H1 (cell line): ENCODE data around the gene CACNA1E.

Experiments used
- ATF3 ChIP-seq: IDR thresholded peaks from 2 replicates; pipeline ENCODE4 v1.6.1; 2011; ENCODE audit warnings: low read depth, mild to moderate bottlenecking, low read length; ENCODE audit not compliant: insufficient read depth
- CTCF ChIP-seq, 3 experiments: IDR thresholded peaks; 1 replicate in 2 of 3; 2 replicates in 1 of 3; pipeline versions ENCODE4 v1.5.1 to v1.6.1; 2011; ENCODE audit warnings: low read length in 3 of 3, mild to moderate bottlenecking in 3 of 3, inconsistent platforms in 2 of 3, low read depth in 1 of 3, moderate library complexity in 1 of 3; ENCODE audit not compliant: insufficient read depth in 1 of 3; ENCODE audit errors: control extremely low read depth in 1 of 3
- EGR1 ChIP-seq: IDR thresholded peaks from 2 replicates; pipeline ENCODE4 v1.6.1; 2011; ENCODE audit warnings: low read depth, low read length, borderline replicate concordance
- EP300 ChIP-seq, 2 experiments: IDR thresholded peaks; 1 replicate in 1 of 2; 2 replicates in 1 of 2; pipeline ENCODE4 v1.6.1; 2011 to 2012; ENCODE audit warnings: low read depth in 2 of 2, low read length in 2 of 2, mild to moderate bottlenecking in 2 of 2, borderline replicate concordance in 1 of 2, inconsistent platforms in 1 of 2, moderate library complexity in 1 of 2
- EZH2 ChIP-seq: fragments of 200-600 bp; sonication (generic); IDR thresholded peaks from 2 replicates; pipeline ENCODE4 v1.7.1; 2012; ENCODE audit warnings: low read depth, mild to moderate bottlenecking, moderate library complexity, low read length, inconsistent platforms; ENCODE audit not compliant: severe bottlenecking
- GABPA ChIP-seq: IDR thresholded peaks from 2 replicates; pipeline ENCODE4 v1.6.1; 2011; ENCODE audit warnings: mild to moderate bottlenecking, low read length, moderate library complexity, borderline replicate concordance; ENCODE audit not compliant: insufficient read depth
- KDM1A ChIP-seq: fragments of 200-600, 300-600 bp; sonication (generic); IDR thresholded peaks from 2 replicates; pipeline ENCODE4 v1.7.1; 2016; ENCODE audit warnings: mild to moderate bottlenecking, low read length, borderline replicate concordance
- POLR2A ChIP-seq, 2 experiments: IDR thresholded peaks; 1 replicate in 1 of 2; 2 replicates in 1 of 2; pipeline ENCODE4 v1.6.1; 2011; ENCODE audit warnings: low read depth in 2 of 2, low read length in 2 of 2, mild to moderate bottlenecking in 2 of 2; ENCODE audit errors: control extremely low read depth in 1 of 2
- POU5F1 ChIP-seq: IDR thresholded peaks from 2 replicates; pipeline ENCODE4 v1.6.1; 2011; ENCODE audit warnings: low read depth, mild to moderate bottlenecking, low read length, moderate library complexity
- RAD21 ChIP-seq, 2 experiments: IDR thresholded peaks in 1 of 2; conservative IDR thresholded peaks in 1 of 2; 2 replicates each; pipeline ENCODE4 v1.6.1; 2011; ENCODE audit warnings: low read depth in 2 of 2, low read length in 2 of 2, improper control_type of control experiment in 1 of 2, inconsistent platforms in 1 of 2, mild to moderate bottlenecking in 1 of 2, moderate library complexity in 1 of 2
- RFX5 ChIP-seq: IDR thresholded peaks from 2 replicates; pipeline ENCODE4 v1.6.1; 2011; ENCODE audit warnings: low read depth, low read length, improper control_type of control experiment, borderline replicate concordance
- SIRT6 ChIP-seq: IDR thresholded peaks from one replicate; pipeline ENCODE4 v1.7.1; 2012; ENCODE audit warnings: low read length, inconsistent platforms
- YY1 ChIP-seq: IDR thresholded peaks from 2 replicates; pipeline ENCODE4 v1.6.1; 2011; ENCODE audit warnings: low read depth, mild to moderate bottlenecking, low read length

GRCh38 chr1:181478306-181478705, 5.0 kb upstream of the CACNA1E start:
- TF ChIP-seq EZH2 = no peak
- TF ChIP-seq CTCF (IDR thresholded peaks at IDR 0.05; ENCODE audit: control extremely low read depth in 1 of 3, insufficient read depth in 1 of 3, low read depth in 1 of 3, low read length in 3 of 3) = no peak
- TF ChIP-seq YY1 = no peak
- TF ChIP-seq ATF3 = no peak
- no peak for TF ChIP-seq RFX5
- TF ChIP-seq RAD21 (IDR thresholded peaks at IDR 0.05 in 1 of 2, conservative IDR thresholded peaks at IDR 0.05 in 1 of 2; ENCODE audit: low read depth in 2 of 2, low read length in 2 of 2) = no peak
- no peak for TF ChIP-seq EP300 (IDR thresholded peaks at IDR 0.05; ENCODE audit: borderline replicate concordance in 1 of 2, low read depth in 2 of 2, low read length in 2 of 2)
- no peak for TF ChIP-seq GABPA
- TF ChIP-seq POU5F1 = no peak
- no peak for TF ChIP-seq SIRT6
- no peak for TF ChIP-seq EGR1
- TF ChIP-seq KDM1A = no peak
- no peak for TF ChIP-seq POLR2A (IDR thresholded peaks at IDR 0.05; ENCODE audit: control extremely low read depth in 1 of 2, low read depth in 2 of 2, low read length in 2 of 2)
